ENCODE data around the gene KIAA1217. TPM values are rescaled to one million over a fixed set of nuclear protein-coding genes. Genes with fewer than 3 reads are reported as not detected.

Gene KIAA1217
- total RNA-seq, 3 donors from 2014 or later (not counting 1 experiment from before 2014, with no cell fraction given), result not detected

GRCh38 chr10:24315211-24315610, 106.3 kb downstream of the KIAA1217 start:
- no peaks in the 10 kb centered on the region for H3K4me1 ChIP-seq (ENCODE audit: control insufficient read depth, insufficient read depth, low read length)
- no peak for ATAC-seq
- no peak for TF ChIP-seq CTCF (IDR thresholded peaks at IDR 0.05)
- no peak overlapping the region for H3K4me3 ChIP-seq (ENCODE audit: low read length)
- intact Hi-C loops (cut with micrococcal nuclease), result no loop called here
- Mint-ChIP-seq H3K27ac (no peak overlapping the region), H3K36me3 (no peaks in the 10 kb centered on the region), H3K4me3 (no peak overlapping the region), H3K4me1 (no peaks in the 10 kb centered on the region), H3K27me3 (ENCODE audit: low read depth in 2 of 2) (no peaks in the 10 kb centered on the region), H3K9me3 (no peaks in the 10 kb centered on the region)
- H3K27me3 ChIP-seq (ENCODE audit: control insufficient read depth, insufficient read depth, low read length), result no peaks in the 10 kb centered on the region
- H3K36me3 ChIP-seq (ENCODE audit: control insufficient read depth, insufficient read depth, low read length), result no peaks in the 10 kb centered on the region
- WGBS (ENCODE audit: insufficient coverage), result 86% methylated on average over 7 of the region's 7 CpGs
- no peak for DNase-seq
- H3K9me3 ChIP-seq (ENCODE audit: control insufficient read depth, insufficient read depth, low read length), result no peaks in the 10 kb centered on the region
- no peak overlapping the region for H3K27ac ChIP-seq (ENCODE audit: low read length)

DNA sequence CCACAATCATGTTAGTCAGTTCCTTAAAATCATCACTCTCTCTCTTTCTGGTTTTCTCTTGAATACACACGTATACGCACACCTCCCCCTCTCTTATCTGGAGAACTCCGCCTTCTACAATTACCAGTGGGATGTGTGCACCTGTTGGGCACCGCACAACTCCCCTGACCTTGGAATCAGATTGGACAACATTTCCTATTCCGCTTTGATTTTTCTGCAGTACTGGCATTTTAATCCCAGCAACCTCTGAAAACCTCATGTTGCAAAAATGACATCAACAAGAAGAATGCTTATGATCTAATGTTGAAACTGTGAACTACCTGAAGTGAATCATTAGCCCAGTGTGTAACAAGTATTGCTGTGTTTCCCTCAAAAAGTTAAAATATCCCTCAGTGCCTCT, 109.6 kb downstream of the KIAA1217 start:
- DNase-seq (no peak), ATAC-seq (no peak)
- no peak for TF ChIP-seq CTCF (IDR thresholded peaks at IDR 0.05)
- Histone ChIP-seq H3K4me3 (ENCODE audit: low read length) (no peak overlapping the region), H3K9me3 (ENCODE audit: control insufficient read depth, insufficient read depth, low read length) (no peaks in the 10 kb centered on the region), H3K27ac (ENCODE audit: low read length) (no peak overlapping the region), H3K4me1 (ENCODE audit: control insufficient read depth, insufficient read depth, low read length) (no peaks in the 10 kb centered on the region), H3K27me3 (ENCODE audit: control insufficient read depth, insufficient read depth, low read length) (no peaks in the 10 kb centered on the region), H3K36me3 (ENCODE audit: control insufficient read depth, insufficient read depth, low read length) (no peaks in the 10 kb centered on the region)
- Mint-ChIP-seq H3K9me3 (no peaks in the 10 kb centered on the region), H3K27me3 (ENCODE audit: low read depth in 2 of 2) (no peaks in the 10 kb centered on the region), H3K4me3 (no peak overlapping the region), H3K4me1 (no peaks in the 10 kb centered on the region), H3K27ac (no peak overlapping the region), H3K36me3 (no peaks in the 10 kb centered on the region)
- intact Hi-C loops (cut with micrococcal nuclease), result no loop called here
- 92% methylated on average over 4 of the region's 5 CpGs for WGBS (ENCODE audit: insufficient coverage)

DNA sequence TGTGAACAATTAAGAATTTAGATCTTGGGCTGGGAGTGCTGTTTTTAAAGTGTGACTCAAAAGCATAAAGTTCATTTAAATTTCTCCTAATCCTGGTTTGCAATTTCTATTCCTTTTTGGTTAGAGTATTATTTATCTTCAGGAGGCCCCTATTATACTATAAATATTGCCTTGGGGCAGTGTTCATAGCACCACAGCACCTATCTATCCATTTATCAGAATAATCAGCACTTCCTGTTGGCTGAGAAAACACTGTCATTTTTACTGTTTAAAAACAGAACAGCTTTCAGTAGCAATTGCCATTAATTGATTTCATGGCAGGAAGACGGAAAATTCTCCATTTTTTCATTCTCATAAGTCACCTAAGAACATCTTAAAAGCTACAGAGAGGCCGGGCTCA, 111.4 kb downstream of the KIAA1217 start:
- 68% methylated on average over 2 of the region's 2 CpGs for WGBS (ENCODE audit: insufficient coverage)
- ATAC-seq (no peak), DNase-seq (no peak)
- no peak overlapping the region for H3K27ac Mint-ChIP-seq
- no peak overlapping the region for H3K4me3 Mint-ChIP-seq
- H3K9me3 Mint-ChIP-seq, result peaks cover 0 to 2% of the 10 kb centered on the region in 2 donors
- Histone ChIP-seq H3K36me3 (ENCODE audit: control insufficient read depth, insufficient read depth, low read length) (no peaks in the 10 kb centered on the region), H3K4me3 (ENCODE audit: low read length) (no peak overlapping the region), H3K27me3 (ENCODE audit: control insufficient read depth, insufficient read depth, low read length) (no peaks in the 10 kb centered on the region), H3K4me1 (ENCODE audit: control insufficient read depth, insufficient read depth, low read length) (no peaks in the 10 kb centered on the region), H3K27ac (ENCODE audit: low read length) (no peak overlapping the region), H3K9me3 (ENCODE audit: control insufficient read depth, insufficient read depth, low read length) (no peaks in the 10 kb centered on the region)
- H3K27me3 Mint-ChIP-seq (ENCODE audit: low read depth in 2 of 2), result no peaks in the 10 kb centered on the region
- H3K36me3 Mint-ChIP-seq, result no peaks in the 10 kb centered on the region
- no peak for TF ChIP-seq CTCF (IDR thresholded peaks at IDR 0.05)
- intact Hi-C loops (cut with micrococcal nuclease), result no loop called here
- no peaks in the 10 kb centered on the region for H3K4me1 Mint-ChIP-seq

DNA sequence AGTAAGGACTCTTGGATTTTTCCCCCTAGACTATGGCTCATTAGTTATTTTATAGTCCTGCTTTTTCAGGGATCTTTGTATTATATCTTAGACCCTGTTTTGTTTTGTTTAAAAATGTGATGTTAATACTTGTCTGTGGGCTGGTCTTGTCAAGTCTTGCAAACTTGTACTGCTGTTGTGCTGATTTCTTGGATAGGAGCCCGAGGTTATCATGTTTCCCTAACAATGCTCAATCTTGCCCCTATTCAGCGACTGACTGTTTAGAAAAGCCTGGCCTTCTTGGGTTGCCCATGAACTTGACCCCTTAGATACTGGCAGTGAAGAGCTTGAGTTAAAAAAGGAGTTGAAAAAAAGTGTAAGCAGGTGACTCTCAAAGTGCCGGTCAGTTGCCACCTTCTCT, 115.7 kb downstream of the KIAA1217 start:
- no peaks in the 10 kb centered on the region for H3K36me3 ChIP-seq (ENCODE audit: control insufficient read depth, insufficient read depth, low read length)
- ATAC-seq (no peak), DNase-seq (no peak)
- H3K4me3 ChIP-seq (ENCODE audit: low read length), result no peak overlapping the region
- peaks cover 6% of the 10 kb centered on the region for H3K9me3 ChIP-seq (ENCODE audit: control insufficient read depth, insufficient read depth, low read length)
- Mint-ChIP-seq H3K36me3 (no peaks in the 10 kb centered on the region), H3K4me1 (no peaks in the 10 kb centered on the region), H3K27ac (no peak overlapping the region), H3K9me3 (peaks cover 0 to 5% of the 10 kb centered on the region in 2 donors), H3K27me3 (ENCODE audit: low read depth in 2 of 2) (no peaks in the 10 kb centered on the region), H3K4me3 (no peak overlapping the region)
- intact Hi-C loops (cut with micrococcal nuclease), result no loop called here
- 95% methylated on average over 3 of the region's 3 CpGs for WGBS (ENCODE audit: insufficient coverage)
- no peaks in the 10 kb centered on the region for H3K27me3 ChIP-seq (ENCODE audit: control insufficient read depth, insufficient read depth, low read length)
- no peak overlapping the region for H3K27ac ChIP-seq (ENCODE audit: low read length)
- TF ChIP-seq CTCF (IDR thresholded peaks at IDR 0.05), result no peak
- H3K4me1 ChIP-seq (ENCODE audit: control insufficient read depth, insufficient read depth, low read length), result no peaks in the 10 kb centered on the region
